Kidney (tissue), 14 donors: ENCODE data around the gene PLIN3. TPM values are rescaled to one million over a fixed set of nuclear protein-coding genes. Genes with fewer than 3 reads are reported as not detected.

ENCODE experiments used
- DNase-seq, 5 donors: peaks; one replicate each; pipeline ENCODE4 v3.0.0-alpha.2; 2013 to 2020
- FAIRE-seq: peaks from 2 replicates; lab custom pipeline; 2012; peaks lifted over from hg19 to GRCh38; lab: Jason Lieb, UNC
- H3K27ac ChIP-seq, 2 donors: one replicate each; pipeline ENCODE4 v1.7.0; 2013; ENCODE audit warnings: low read depth in 2 of 2, low read length in 2 of 2, inconsistent platforms in 1 of 2
- H3K27me3 ChIP-seq: one replicate; pipeline ENCODE4 v1.7.1; 2013; ENCODE audit warnings: low read length, inconsistent platforms; ENCODE audit not compliant: control insufficient read depth, insufficient read depth
- H3K36me3 ChIP-seq, 3 donors: one replicate each; pipeline versions ENCODE4 v1.7.0 to v1.7.1; 2013; ENCODE audit warnings: low read length in 3 of 3, control low read depth in 1 of 3, inconsistent platforms in 1 of 3; ENCODE audit not compliant: insufficient read depth in 3 of 3, control insufficient read depth in 2 of 3
- H3K4me1 ChIP-seq, 3 donors: one replicate each; pipeline versions ENCODE4 v1.7.0 to v1.7.1; 2013; ENCODE audit warnings: low read length in 3 of 3, inconsistent platforms in 1 of 3, low read depth in 1 of 3; ENCODE audit not compliant: control insufficient read depth in 2 of 3, insufficient read depth in 2 of 3
- H3K4me3 ChIP-seq, 3 donors: one replicate each; pipeline versions ENCODE4 v1.7.0 to v1.8.1; 2013; ENCODE audit warnings: low read length in 3 of 3, control low read depth in 1 of 3, inconsistent platforms in 1 of 3
- H3K9ac ChIP-seq, 3 donors: one replicate each; pipeline versions ENCODE4 v1.7.0 to v1.7.1; 2013; ENCODE audit warnings: low read length in 3 of 3, control low read depth in 1 of 3, inconsistent platforms in 1 of 3
- H3K9me3 ChIP-seq, 3 donors: one replicate each; pipeline versions ENCODE4 v1.7.0 to v1.7.1; 2013; ENCODE audit warnings: low read length in 3 of 3, control low read depth in 1 of 3, inconsistent platforms in 1 of 3; ENCODE audit not compliant: control insufficient read depth in 2 of 3, insufficient read depth in 1 of 3
- CTCF ChIP-seq: IDR thresholded peaks from 3 replicates; pipeline ENCODE4 v1.5.1; 2012; ENCODE audit warnings: mild to moderate bottlenecking, moderate library complexity, borderline replicate concordance; ENCODE audit not compliant: insufficient read depth; ENCODE audit errors: extremely low read depth
- intact Hi-C: fragments of 100-400 bp; cut with DNase I; formaldehyde crosslinking; loops from one replicate; pipeline ENCODE4 v1.11.1; 2022
- polyA plus RNA-seq: library from polyadenylated mRNA; stranded (reverse); fragments of 350-450 nt; fragmentation: Illumina TruSeq; extraction: RNeasy Lipid Tissue Mini Kit (QIAGEN cat#74804); gene quantifications from one replicate; pipeline ENCODE4 v1.2.3, GENCODE V29; 2014; ENCODE audit warnings: low read depth, low replicate concordance; ENCODE audit not compliant: insufficient read depth
- total RNA-seq: library from RNA; stranded (reverse); fragmentation: NEBNext Ultra II Directional; extraction: Animal tissue kit (Norgen Biotek cat#: 25700); gene quantifications from one replicate; pipeline ENCODE4 v1.2.1, GENCODE V29; 2021
- donor health status: control.
- donor health status: control.
- donor health status: control.
- donor health status: control.
- donor health status: control.
- donor health status: DM: yes; HTN: yes; CAD: no.
- donor health status: Normal renal cell carcinoma (clear cell type).

The PLIN3 gene
- total and polyA plus RNA-seq, 2 donors from 2014 or later, result 30.5 to 60.0 TPM

GRCh38 chr19:4871711-4872110 lies 4.2 kb upstream of the PLIN3 start:
- Histone ChIP-seq H3K4me3 (no peak overlapping the region), H3K4me1 (peaks cover 0 to 4% (median 4%) of the 10 kb centered on the region in 3 donors), H3K9ac (no peak overlapping the region), H3K27ac (no peak overlapping the region), H3K27me3 (no peaks in the 10 kb centered on the region), H3K36me3 (no peaks in the 10 kb centered on the region), H3K9me3 (no peaks in the 10 kb centered on the region)
- no peak for DNase-seq
- intact Hi-C loops, result loop anchor here (5.0 kb wide), 1 partner anchor 161 kb away; no protein-coding TSS in a partner anchor
- TF ChIP-seq CTCF, result no peak
- FAIRE-seq, result no peak

- H3K9ac ChIP-seq, result no peak overlapping the region
- H3K36me3 ChIP-seq, result no peaks in the 10 kb centered on the region
- no peak overlapping the region for H3K4me3 ChIP-seq
- no peak for TF ChIP-seq CTCF
- H3K9me3 ChIP-seq, result no peaks in the 10 kb centered on the region
- peaks cover 0 to 8% (median 8%) of the 10 kb centered on the region in 3 donors for H3K4me1 ChIP-seq
- H3K27ac ChIP-seq, result no peak overlapping the region
- DNase-seq (no peak), FAIRE-seq (no peak)
- intact Hi-C loops, result loop anchor here (5.0 kb wide), 1 partner anchor 162 kb away; no protein-coding TSS in a partner anchor
- H3K27me3 ChIP-seq, result no peaks in the 10 kb centered on the region
These were observed 2.7 kb upstream of the PLIN3 start for GRCh38 chr19:4870025-4870700.

- H3K9me3 ChIP-seq, result no peaks in the 10 kb centered on the region
- FAIRE-seq, result no peak
- DNase-seq, result no peak
- no peaks in the 10 kb centered on the region for H3K36me3 ChIP-seq
- no peak overlapping the region for H3K4me3 ChIP-seq
- no peak for TF ChIP-seq CTCF
- H3K4me1 ChIP-seq, result peaks cover 0 to 8% (median 8%) of the 10 kb centered on the region in 3 donors
- H3K27ac ChIP-seq, result no peak overlapping the region
- H3K27me3 ChIP-seq, result no peaks in the 10 kb centered on the region
- intact Hi-C loops, result no loop called here
- H3K9ac ChIP-seq, result no peak overlapping the region
These were observed 893 bp upstream of the PLIN3 start for GRCh38 chr19:4868286-4868834.
